Measurements from ENCODE around the gene WNT1. TPM values are rescaled to one million over a fixed set of nuclear protein-coding genes. Genes with fewer than 3 reads are reported as not detected.
A peak's percentile ranks its signal among the peaks of the same experiment; 100 is the strongest.

Gene WNT1
- total and polyA plus RNA-seq, 9 of the 15 experiments (the other 6 are each of a cell fraction or from before 2014, with no cell fraction given), result not detected

GRCh38 chr12:48999371-49000131, 21.4 kb downstream of the WNT1 start, which contains the start of gene DDN (continued):
- TF ChIP-seq DIDO1 (tag; IDR thresholded peaks at IDR 0.05; ENCODE audit: low read depth), result no peak
- TF ChIP-seq HMBOX1 (IDR thresholded peaks at IDR 0.05), result no peak
- TF ChIP-seq SREBF1 (IDR thresholded peaks at IDR 0.05; ENCODE audit: borderline replicate concordance, low read depth, low read length), result no peak
- no peak for TF ChIP-seq FOXA3 (CRISPR knock-in tag; conservative IDR thresholded peaks at IDR 0.05 in 1 of 2, IDR thresholded peaks at IDR 0.05 in 1 of 2)
- TF ChIP-seq PHB (CRISPR knock-in tag; IDR thresholded peaks at IDR 0.05), result no peak
- TF ChIP-seq THRA (IDR thresholded peaks at IDR 0.05), result no peak
- TF ChIP-seq NFATC3 (IDR thresholded peaks at IDR 0.05), result no peak
- 0 out of 2 replicates have a peak, but pooled peaks have one; percentile 12 for TF ChIP-seq CREB1 (IDR thresholded peaks at IDR 0.05)
- TF ChIP-seq CREB1 (CRISPR knock-in tag; IDR thresholded peaks at IDR 0.05), result no peak
- peak; percentile 78 for TF ChIP-seq MEF2A (IDR thresholded peaks at IDR 0.05; ENCODE audit: control insufficient read depth, low read depth, low read length)
- TF ChIP-seq RBFOX2 (IDR thresholded peaks at IDR 0.05; ENCODE audit: low read depth, low read length), result peak; percentile 48
- peak; percentile 59 for TF ChIP-seq EGR1 (conservative IDR thresholded peaks at IDR 0.05)
- TF ChIP-seq ZNF551 (CRISPR knock-in tag; IDR thresholded peaks at IDR 0.05), result no peak
- TF ChIP-seq MED1 (CRISPR knock-in tag; IDR thresholded peaks at IDR 0.05; ENCODE audit: borderline replicate concordance), result no peak
- 0 out of 2 replicates have a peak, but pooled peaks have one; percentile 20 for TF ChIP-seq USF1 (CRISPR knock-in tag; IDR thresholded peaks at IDR 0.05)
- TF ChIP-seq TAF7 (tag; IDR thresholded peaks at IDR 0.05), result no peak
- TF ChIP-seq CAMTA2 (CRISPR knock-in tag; conservative IDR thresholded peaks at IDR 0.05), result no peak
- TF ChIP-seq EP300 (IDR thresholded peaks at IDR 0.05; ENCODE audit: low read length), result no peak
- no peak for TF ChIP-seq RNF2 (IDR thresholded peaks at IDR 0.05)
- peak; percentile 29 for TF ChIP-seq HMGN3 (IDR thresholded peaks at IDR 0.05; ENCODE audit: borderline replicate concordance, extremely low read depth, insufficient read length, low read depth, low read length)
- no peak for TF ChIP-seq CBX5 (IDR thresholded peaks at IDR 0.05; ENCODE audit: borderline replicate concordance, low read depth)
- TF ChIP-seq TBP (optimal IDR thresholded peaks at IDR 0.05; ENCODE audit: low read depth, low read length), result peak; percentile 19
- no peak for TF ChIP-seq ZNF140 (CRISPR knock-in tag; IDR thresholded peaks at IDR 0.05)
- no peak for TF ChIP-seq ETV1 (tag; conservative IDR thresholded peaks at IDR 0.05; ENCODE audit: low read depth)
- TF ChIP-seq ARID1B (IDR thresholded peaks at IDR 0.05), result no peak
- peak in 1 of 2 experiments; percentile 79 for TF ChIP-seq E2F6 (IDR thresholded peaks at IDR 0.05; ENCODE audit: borderline replicate concordance in 1 of 2, extremely low read depth in 1 of 2, insufficient read depth in 1 of 2, insufficient read length in 1 of 2, low read depth in 1 of 2, low read length in 1 of 2, poor library complexity in 1 of 2, severe bottlenecking in 1 of 2)

Measured in K562 (cell line).